Effector memory CD4-positive, alpha-beta T cell (primary cell): ENCODE measurements around the gene STAG1.
"Not testable (repeated sequence)": the region's sequence is repeated elsewhere in the genome, so short reads cannot be mapped to it uniquely, and the experiment has no call there.

Experiments
- DNase-seq, 3 donors: peaks; one replicate each; pipeline ENCODE4 v3.0.0-alpha.2; 2020
- H3K27ac ChIP-seq: 2 replicates; pipeline ENCODE4 v1.7.0; 2013; ENCODE audit warnings: mild to moderate bottlenecking, low read length, moderate library complexity; ENCODE audit not compliant: insufficient read depth, poor library complexity, severe bottlenecking
- H3K27me3 ChIP-seq: replicated peaks from 2 replicates; pipeline ENCODE4 v1.7.0; 2013; ENCODE audit warnings: mild to moderate bottlenecking, low read length; ENCODE audit not compliant: insufficient read depth, control insufficient read depth, poor library complexity, severe bottlenecking
- H3K36me3 ChIP-seq: 2 replicates; pipeline ENCODE4 v1.7.0; 2013; ENCODE audit warnings: mild to moderate bottlenecking, low read length, moderate library complexity; ENCODE audit not compliant: control insufficient read depth, insufficient read depth
- H3K4me1 ChIP-seq: 2 replicates; pipeline ENCODE4 v1.7.0; 2013; ENCODE audit warnings: low read length, mild to moderate bottlenecking; ENCODE audit not compliant: control insufficient read depth, insufficient read depth, poor library complexity, severe bottlenecking
- H3K4me3 ChIP-seq: 2 replicates; pipeline ENCODE4 v1.7.0; 2013; ENCODE audit warnings: low read length, low read depth, mild to moderate bottlenecking; ENCODE audit not compliant: insufficient read depth, poor library complexity, severe bottlenecking
- H3K9me3 ChIP-seq: 2 replicates; pipeline ENCODE4 v1.7.0; 2013; ENCODE audit warnings: mild to moderate bottlenecking, low read length, moderate library complexity; ENCODE audit not compliant: control insufficient read depth

Gene STAG1

GRCh38 chr3:136709775-136710174 is 42.4 kb downstream of the STAG1 start:
- H3K27ac ChIP-seq, H3K9me3 ChIP-seq, DNase-seq, H3K36me3 ChIP-seq, H3K4me3 ChIP-seq, H3K27me3 ChIP-seq, H3K4me1 ChIP-seq: not testable (repeated sequence)

- Histone ChIP-seq H3K4me3 (no peak overlapping the region), H3K4me1 (no peaks in the 10 kb centered on the region), H3K36me3 (peaks cover 5% of the 10 kb centered on the region), H3K27ac (no peak overlapping the region), H3K9me3 (no peaks in the 10 kb centered on the region), H3K27me3 (no peaks in the 10 kb centered on the region)
- DNase-seq: no peak
Observed at GRCh38 chr3:136708333-136708985, 43.7 kb downstream of the STAG1 start.

DNA sequence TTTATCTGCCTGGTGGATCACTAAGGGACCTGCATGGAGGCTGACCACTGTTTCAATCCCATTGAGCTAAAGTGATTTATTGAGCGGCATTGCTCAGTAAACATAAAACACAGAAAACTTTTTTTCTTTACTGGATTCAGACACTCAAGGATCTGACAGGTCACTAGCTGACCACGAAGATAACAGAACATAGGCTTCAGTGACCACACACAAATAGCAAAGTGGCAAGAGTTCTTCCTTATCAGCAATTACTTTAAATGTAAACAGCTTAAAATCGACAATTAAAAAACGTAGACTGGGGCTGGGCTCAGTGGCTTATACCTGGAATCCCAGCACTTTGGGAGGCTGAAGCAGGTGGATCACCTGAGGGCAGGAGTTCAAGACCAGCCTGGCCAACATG is 48.7 kb downstream of the STAG1 start:
- Histone ChIP-seq H3K27ac (no peak overlapping the region), H3K27me3 (no peaks in the 10 kb centered on the region), H3K36me3 (no peaks in the 10 kb centered on the region), H3K9me3 (no peaks in the 10 kb centered on the region), H3K4me3 (no peak overlapping the region), H3K4me1 (no peaks in the 10 kb centered on the region)
- no peak for DNase-seq

GRCh38 chr3:136699271-136699828 is 52.8 kb downstream of the STAG1 start:
- Histone ChIP-seq H3K27ac (no peak overlapping the region), H3K36me3 (no peaks in the 10 kb centered on the region), H3K4me1 (peaks cover 5% of the 10 kb centered on the region), H3K27me3 (no peaks in the 10 kb centered on the region), H3K4me3 (no peak overlapping the region), H3K9me3 (peaks cover 7% of the 10 kb centered on the region)
- DNase-seq: no peak

- Histone ChIP-seq H3K27ac (no peak overlapping the region), H3K9me3 (peaks cover 7% of the 10 kb centered on the region), H3K4me1 (peaks cover 9% of the 10 kb centered on the region), H3K4me3 (no peak overlapping the region), H3K27me3 (no peaks in the 10 kb centered on the region), H3K36me3 (no peaks in the 10 kb centered on the region)
- DNase-seq: no peak
Observed at GRCh38 chr3:136698361-136698760, 53.8 kb downstream of the STAG1 start.

- Histone ChIP-seq H3K36me3 (no peaks in the 10 kb centered on the region), H3K27ac (no peak overlapping the region), H3K4me3 (no peak overlapping the region), H3K27me3 (no peaks in the 10 kb centered on the region), H3K9me3 (peaks cover 15% of the 10 kb centered on the region), H3K4me1 (peaks cover 9% of the 10 kb centered on the region)
- no peak for DNase-seq
Observed at GRCh38 chr3:136696797-136697196, 55.4 kb downstream of the STAG1 start.

GRCh38 chr3:136694321-136694720 is 57.9 kb downstream of the STAG1 start:
- Histone ChIP-seq H3K4me1 (peaks cover 14% of the 10 kb centered on the region), H3K27ac (no peak overlapping the region), H3K36me3 (no peaks in the 10 kb centered on the region), H3K9me3 (peaks cover 15% of the 10 kb centered on the region), H3K27me3 (no peaks in the 10 kb centered on the region), H3K4me3 (no peak overlapping the region)
- DNase-seq: peak in 1 of 3 donors; percentile 2

GRCh38 chr3:136690599-136690998 is 61.6 kb downstream of the STAG1 start:
- H3K4me3 ChIP-seq: no peak overlapping the region
- no peak for DNase-seq
- peaks cover 14% of the 10 kb centered on the region for H3K4me1 ChIP-seq
- no peak overlapping the region for H3K27ac ChIP-seq
- no peaks in the 10 kb centered on the region for H3K27me3 ChIP-seq
- H3K9me3 ChIP-seq: peaks cover 10% of the 10 kb centered on the region
- H3K36me3 ChIP-seq: no peaks in the 10 kb centered on the region

- Histone ChIP-seq H3K4me1 (peaks cover 5% of the 10 kb centered on the region), H3K4me3 (no peak overlapping the region), H3K9me3 (no peaks in the 10 kb centered on the region), H3K27me3 (no peaks in the 10 kb centered on the region), H3K36me3 (no peaks in the 10 kb centered on the region), H3K27ac (no peak overlapping the region)
- DNase-seq: no peak
Observed at GRCh38 chr3:136685882-136686281, 66.3 kb downstream of the STAG1 start.

DNA sequence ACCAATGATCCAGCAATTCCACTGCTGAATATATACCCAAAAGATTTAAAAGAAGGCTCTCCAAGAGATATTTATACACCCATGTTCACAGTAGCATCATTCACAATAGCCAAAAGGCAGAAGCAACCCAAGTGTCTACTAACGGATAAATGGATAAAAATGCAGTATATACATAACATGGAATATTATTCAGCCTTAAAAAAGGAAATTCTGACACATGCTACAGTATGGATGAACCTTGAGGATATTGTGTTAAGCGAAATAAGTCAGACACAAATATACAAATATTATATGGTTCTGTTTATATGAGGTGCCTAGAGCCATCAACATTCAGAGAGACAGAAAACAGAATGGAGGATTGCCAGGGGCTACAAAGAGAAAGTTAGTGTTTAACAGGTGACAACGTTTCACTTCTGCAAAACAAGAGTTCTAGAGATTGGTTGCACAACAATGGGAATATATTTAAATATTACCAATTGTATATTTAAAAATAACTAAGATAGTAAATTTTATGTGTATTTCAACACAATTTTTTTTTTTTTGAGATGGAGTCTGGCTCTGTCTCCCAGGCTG is 69.4 kb downstream of the STAG1 start:
- DNase-seq: no peak
- Histone ChIP-seq H3K4me3 (no peak overlapping the region), H3K9me3 (no peaks in the 10 kb centered on the region), H3K4me1 (no peaks in the 10 kb centered on the region), H3K27ac (no peak overlapping the region), H3K27me3 (no peaks in the 10 kb centered on the region), H3K36me3 (no peaks in the 10 kb centered on the region)
